ENCODE results near the gene MAP1LC3B. TPM values are rescaled to one million over a fixed set of nuclear protein-coding genes. Genes with fewer than 3 reads are reported as not detected.
A peak's percentile ranks its signal among the peaks of the same experiment; 100 is the strongest.

Gene MAP1LC3B
- total RNA-seq, 1 donor from 2014 or later = 297 TPM

DNA sequence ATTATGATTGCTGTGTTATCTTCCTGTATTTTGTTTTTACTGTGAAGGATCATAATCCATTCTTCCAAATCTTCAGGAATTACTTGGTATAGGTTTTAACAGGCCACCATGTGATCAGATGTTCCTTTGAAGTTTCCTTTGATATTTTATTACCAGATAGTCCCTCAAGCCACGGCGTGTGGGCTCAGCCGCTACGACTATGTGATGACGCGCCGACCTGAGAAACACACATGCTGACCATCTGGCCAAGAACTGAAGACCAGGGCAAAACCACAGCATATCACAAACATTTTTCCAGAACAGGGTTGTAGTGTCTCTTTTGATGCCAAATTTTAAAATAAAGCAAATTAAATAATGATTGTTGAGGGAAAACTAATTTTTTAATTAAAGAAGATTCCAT, 53.4 kb downstream of the MAP1LC3B start:
- Mint-ChIP-seq H3K36me3 (ENCODE audit: unreplicated experiment) (peaks cover 13% of the 10 kb centered on the region), H3K27me3 (ENCODE audit: unreplicated experiment) (no peaks in the 10 kb centered on the region), H3K9me3 (ENCODE audit: unreplicated experiment) (peaks cover 3% of the 10 kb centered on the region), H3K27ac (ENCODE audit: unreplicated experiment) (peak overlapping the region; percentile 67), H3K4me1 (ENCODE audit: low read depth, unreplicated experiment) (no peaks in the 10 kb centered on the region), H3K4me3 (ENCODE audit: unreplicated experiment) (no peak overlapping the region)
- no peak for DNase-seq
- TF ChIP-seq, protein P1, sequence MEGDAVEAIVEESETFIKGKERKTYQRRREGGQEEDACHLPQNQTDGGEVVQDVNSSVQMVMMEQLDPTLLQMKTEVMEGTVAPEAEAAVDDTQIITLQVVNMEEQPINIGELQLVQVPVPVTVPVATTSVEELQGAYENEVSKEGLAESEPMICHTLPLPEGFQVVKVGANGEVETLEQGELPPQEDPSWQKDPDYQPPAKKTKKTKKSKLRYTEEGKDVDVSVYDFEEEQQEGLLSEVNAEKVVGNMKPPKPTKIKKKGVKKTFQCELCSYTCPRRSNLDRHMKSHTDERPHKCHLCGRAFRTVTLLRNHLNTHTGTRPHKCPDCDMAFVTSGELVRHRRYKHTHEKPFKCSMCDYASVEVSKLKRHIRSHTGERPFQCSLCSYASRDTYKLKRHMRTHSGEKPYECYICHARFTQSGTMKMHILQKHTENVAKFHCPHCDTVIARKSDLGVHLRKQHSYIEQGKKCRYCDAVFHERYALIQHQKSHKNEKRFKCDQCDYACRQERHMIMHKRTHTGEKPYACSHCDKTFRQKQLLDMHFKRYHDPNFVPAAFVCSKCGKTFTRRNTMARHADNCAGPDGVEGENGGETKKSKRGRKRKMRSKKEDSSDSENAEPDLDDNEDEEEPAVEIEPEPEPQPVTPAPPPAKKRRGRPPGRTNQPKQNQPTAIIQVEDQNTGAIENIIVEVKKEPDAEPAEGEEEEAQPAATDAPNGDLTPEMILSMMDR (IDR thresholded peaks at IDR 0.05; ENCODE audit: partially characterized antibody, unreplicated experiment) = no peak

DNA sequence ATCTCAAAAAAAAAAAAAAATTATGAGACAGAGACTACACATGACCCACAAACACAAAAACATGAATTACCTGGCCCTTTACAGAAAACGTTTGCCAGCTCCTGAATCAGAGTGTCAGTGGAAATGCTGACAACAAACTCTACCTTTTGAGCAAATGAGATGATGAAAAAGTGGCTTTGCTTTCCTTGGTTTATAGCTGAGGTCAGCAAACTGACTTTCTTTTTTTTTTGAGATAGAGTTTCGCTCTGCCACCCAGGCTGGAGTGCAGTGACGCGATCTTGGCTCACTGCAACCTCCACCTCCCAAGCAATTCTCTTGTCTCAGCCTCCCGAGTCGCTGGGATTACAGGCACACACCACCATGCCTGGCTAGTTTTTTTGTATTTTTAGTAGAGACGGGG, 54.3 kb downstream of the MAP1LC3B start:
- no peak overlapping the region for H3K27ac Mint-ChIP-seq (ENCODE audit: unreplicated experiment)
- no peaks in the 10 kb centered on the region for H3K27me3 Mint-ChIP-seq (ENCODE audit: unreplicated experiment)
- no peak for DNase-seq
- H3K36me3 Mint-ChIP-seq (ENCODE audit: unreplicated experiment) = peaks cover 13% of the 10 kb centered on the region
- TF ChIP-seq, protein P1 (IDR thresholded peaks at IDR 0.05; ENCODE audit: partially characterized antibody, unreplicated experiment) = no peak
- no peak overlapping the region for H3K4me3 Mint-ChIP-seq (ENCODE audit: unreplicated experiment)
- peaks cover 3% of the 10 kb centered on the region for H3K9me3 Mint-ChIP-seq (ENCODE audit: unreplicated experiment)
- peaks cover 2% of the 10 kb centered on the region for H3K4me1 Mint-ChIP-seq (ENCODE audit: low read depth, unreplicated experiment)

DNA sequence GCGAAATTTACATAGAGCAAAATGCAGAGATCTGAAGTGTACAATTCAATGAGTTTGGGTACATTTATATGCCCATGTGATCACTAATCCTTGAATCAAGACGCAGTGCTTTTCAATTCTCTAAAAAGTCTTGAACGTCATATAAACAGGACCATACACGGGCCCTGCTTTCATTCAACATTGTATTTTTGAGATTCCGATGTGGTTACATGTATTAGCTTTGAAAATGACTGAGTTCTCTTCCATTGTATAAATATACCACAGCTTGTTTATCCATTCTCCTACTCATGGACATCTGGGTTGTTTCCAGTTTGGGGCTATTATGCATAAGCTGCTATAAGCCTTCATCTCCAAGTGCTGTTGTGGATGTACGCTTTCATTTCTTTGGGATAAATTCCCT, 55.2 kb downstream of the MAP1LC3B start:
- Mint-ChIP-seq H3K9me3 (ENCODE audit: unreplicated experiment) (peaks cover 3% of the 10 kb centered on the region), H3K36me3 (ENCODE audit: unreplicated experiment) (peaks cover 13% of the 10 kb centered on the region), H3K27me3 (ENCODE audit: unreplicated experiment) (no peaks in the 10 kb centered on the region), H3K27ac (ENCODE audit: unreplicated experiment) (no peak overlapping the region), H3K4me3 (ENCODE audit: unreplicated experiment) (no peak overlapping the region), H3K4me1 (ENCODE audit: low read depth, unreplicated experiment) (peaks cover 5% of the 10 kb centered on the region)
- TF ChIP-seq, protein P1 (IDR thresholded peaks at IDR 0.05; ENCODE audit: partially characterized antibody, unreplicated experiment) = no peak
- DNase-seq = no peak

- no peak for DNase-seq
- peaks cover 13% of the 10 kb centered on the region for H3K36me3 Mint-ChIP-seq (ENCODE audit: unreplicated experiment)
- H3K9me3 Mint-ChIP-seq (ENCODE audit: unreplicated experiment) = peaks cover 5% of the 10 kb centered on the region
- no peak overlapping the region for H3K4me3 Mint-ChIP-seq (ENCODE audit: unreplicated experiment)
- H3K4me1 Mint-ChIP-seq (ENCODE audit: low read depth, unreplicated experiment) = peaks cover 20% of the 10 kb centered on the region
- H3K27ac Mint-ChIP-seq (ENCODE audit: unreplicated experiment) = no peak overlapping the region
- no peaks in the 10 kb centered on the region for H3K27me3 Mint-ChIP-seq (ENCODE audit: unreplicated experiment)
- TF ChIP-seq, protein P1 (IDR thresholded peaks at IDR 0.05; ENCODE audit: partially characterized antibody, unreplicated experiment) = no peak
These were observed 56.7 kb downstream of the MAP1LC3B start for GRCh38 chr16:87448866-87449265.

DNA sequence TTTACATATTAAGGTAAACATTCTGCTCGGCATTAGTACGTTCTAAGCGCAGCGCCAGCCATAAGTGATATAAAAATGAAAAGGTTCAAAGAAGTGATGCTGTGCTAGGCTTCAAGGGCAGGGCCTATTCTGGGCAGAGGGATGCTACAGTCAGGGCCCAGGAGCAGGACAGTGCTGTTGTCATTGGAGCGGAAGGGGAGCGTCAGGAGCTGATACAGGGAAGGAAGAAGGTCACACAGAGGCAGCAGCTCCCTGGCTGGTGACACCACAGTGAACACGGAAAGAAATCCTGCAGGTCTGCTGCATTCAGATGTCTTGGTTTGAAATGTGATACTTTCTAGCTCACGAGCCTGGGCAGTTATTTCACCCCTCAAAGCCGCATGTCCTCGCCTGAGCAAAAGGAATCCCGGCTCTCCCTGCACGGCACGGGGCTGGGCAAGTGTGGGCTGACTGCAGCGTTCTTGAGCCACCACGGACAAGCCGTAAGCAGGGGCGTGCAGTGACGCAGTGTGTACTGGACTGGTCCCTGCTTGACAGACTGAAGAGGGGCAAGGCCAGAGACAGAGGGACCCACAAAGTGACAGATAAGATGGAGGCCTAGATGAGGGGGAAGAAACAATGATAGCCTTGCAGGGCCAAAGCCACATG, 59.6 kb downstream of the MAP1LC3B start:
- Mint-ChIP-seq H3K36me3 (ENCODE audit: unreplicated experiment) (no peaks in the 10 kb centered on the region), H3K4me1 (ENCODE audit: low read depth, unreplicated experiment) (peaks cover 22% of the 10 kb centered on the region), H3K27me3 (ENCODE audit: unreplicated experiment) (no peaks in the 10 kb centered on the region), H3K9me3 (ENCODE audit: unreplicated experiment) (peaks cover 5% of the 10 kb centered on the region), H3K27ac (ENCODE audit: unreplicated experiment) (no peak overlapping the region), H3K4me3 (ENCODE audit: unreplicated experiment) (no peak overlapping the region)
- TF ChIP-seq, protein P1 (IDR thresholded peaks at IDR 0.05; ENCODE audit: partially characterized antibody, unreplicated experiment) = no peak
- no peak for DNase-seq
